Measurements from ENCODE around the gene PTPRN2. TPM values are rescaled to one million over a fixed set of nuclear protein-coding genes. Genes with fewer than 3 reads are reported as not detected.

PTPRN2 gene
- polyA plus RNA-seq, 1 donor from 2014 or later: 1.6 TPM

- H3K27me3 Mint-ChIP-seq: no peaks in the 10 kb centered on the region
- no peak overlapping the region for H3K4me3 Mint-ChIP-seq
- H3K4me1 Mint-ChIP-seq: peaks cover 0 to 1% (median 0%) of the 10 kb centered on the region in 3 donors
- no peaks in the 10 kb centered on the region for H3K36me3 Mint-ChIP-seq
- peaks cover 0 to 2% (median 0%) of the 10 kb centered on the region in 3 donors for H3K9me3 Mint-ChIP-seq
- H3K27ac Mint-ChIP-seq: no peak overlapping the region
Measured at GRCh38 chr7:158270106-158270775, 317.4 kb downstream of the PTPRN2 start.

DNA sequence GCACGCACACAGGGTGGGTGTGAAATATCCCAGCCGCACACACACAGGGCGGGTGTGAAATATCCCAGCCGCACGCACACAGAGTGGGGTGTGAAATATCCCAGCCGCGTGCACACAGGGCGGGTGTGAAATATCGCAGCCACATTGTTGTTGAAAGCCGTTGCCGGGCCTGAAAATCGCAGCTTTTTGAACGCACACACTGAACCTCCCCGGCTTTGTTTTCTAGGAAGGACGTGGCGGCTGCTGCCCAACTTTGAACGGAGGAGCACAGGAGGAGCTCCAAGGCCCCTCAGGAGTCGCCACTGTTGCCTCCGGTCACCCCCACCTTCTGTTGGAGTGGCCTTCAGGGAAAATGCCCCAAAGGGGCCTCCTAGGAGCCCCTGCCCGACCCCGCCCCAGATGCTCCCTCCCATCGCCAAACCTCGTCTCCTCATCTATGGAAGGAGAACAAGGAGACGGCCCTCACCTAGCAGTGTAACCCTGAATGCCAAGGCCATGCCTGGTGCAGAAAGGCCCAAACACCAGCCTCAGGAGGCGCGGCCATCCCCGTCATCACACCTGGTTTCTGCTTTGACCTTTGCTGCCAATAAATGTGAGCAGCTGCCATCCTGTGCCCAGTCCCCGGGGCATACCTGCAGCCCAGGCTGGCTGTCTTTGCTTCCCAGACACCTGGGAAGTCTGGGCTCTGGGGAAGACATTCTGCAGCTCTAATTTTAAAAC, 318.6 kb downstream of the PTPRN2 start:
- Mint-ChIP-seq H3K4me3 (no peak overlapping the region), H3K27me3 (no peaks in the 10 kb centered on the region), H3K9me3 (peaks cover 0 to 4% (median 0%) of the 10 kb centered on the region in 3 donors), H3K36me3 (no peaks in the 10 kb centered on the region), H3K27ac (no peak overlapping the region), H3K4me1 (peaks cover 0 to 1% (median 0%) of the 10 kb centered on the region in 3 donors)

GRCh38 chr7:158267742-158268435, 319.7 kb downstream of the PTPRN2 start:
- H3K27me3 Mint-ChIP-seq: no peaks in the 10 kb centered on the region
- peaks cover 0 to 1% (median 0%) of the 10 kb centered on the region in 3 donors for H3K4me1 Mint-ChIP-seq
- peaks cover 0 to 4% (median 0%) of the 10 kb centered on the region in 3 donors for H3K9me3 Mint-ChIP-seq
- no peak overlapping the region for H3K27ac Mint-ChIP-seq
- H3K36me3 Mint-ChIP-seq: no peaks in the 10 kb centered on the region
- H3K4me3 Mint-ChIP-seq: no peak overlapping the region

GRCh38 chr7:158266817-158267741, 320.5 kb downstream of the PTPRN2 start:
- H3K4me1 Mint-ChIP-seq: peaks cover 0 to 1% (median 0%) of the 10 kb centered on the region in 3 donors
- H3K36me3 Mint-ChIP-seq: no peaks in the 10 kb centered on the region
- H3K4me3 Mint-ChIP-seq: no peak overlapping the region
- H3K27ac Mint-ChIP-seq: no peak overlapping the region
- H3K9me3 Mint-ChIP-seq: peaks cover 0 to 4% (median 0%) of the 10 kb centered on the region in 3 donors
- H3K27me3 Mint-ChIP-seq: no peaks in the 10 kb centered on the region

- H3K36me3 Mint-ChIP-seq: no peaks in the 10 kb centered on the region
- peaks cover 0 to 1% (median 0%) of the 10 kb centered on the region in 3 donors for H3K4me1 Mint-ChIP-seq
- H3K27ac Mint-ChIP-seq: no peak overlapping the region
- peaks cover 0 to 4% (median 0%) of the 10 kb centered on the region in 3 donors for H3K9me3 Mint-ChIP-seq
- no peak overlapping the region for H3K4me3 Mint-ChIP-seq
- no peaks in the 10 kb centered on the region for H3K27me3 Mint-ChIP-seq
Measured at GRCh38 chr7:158266426-158266816, 321.2 kb downstream of the PTPRN2 start.

- Mint-ChIP-seq H3K4me1 (peaks cover 0 to 1% (median 0%) of the 10 kb centered on the region in 3 donors), H3K9me3 (peaks cover 0 to 2% (median 0%) of the 10 kb centered on the region in 3 donors), H3K27me3 (no peaks in the 10 kb centered on the region), H3K36me3 (no peaks in the 10 kb centered on the region), H3K4me3 (no peak overlapping the region), H3K27ac (no peak overlapping the region)
Measured at GRCh38 chr7:158265743-158266080, 321.9 kb downstream of the PTPRN2 start.

DNA sequence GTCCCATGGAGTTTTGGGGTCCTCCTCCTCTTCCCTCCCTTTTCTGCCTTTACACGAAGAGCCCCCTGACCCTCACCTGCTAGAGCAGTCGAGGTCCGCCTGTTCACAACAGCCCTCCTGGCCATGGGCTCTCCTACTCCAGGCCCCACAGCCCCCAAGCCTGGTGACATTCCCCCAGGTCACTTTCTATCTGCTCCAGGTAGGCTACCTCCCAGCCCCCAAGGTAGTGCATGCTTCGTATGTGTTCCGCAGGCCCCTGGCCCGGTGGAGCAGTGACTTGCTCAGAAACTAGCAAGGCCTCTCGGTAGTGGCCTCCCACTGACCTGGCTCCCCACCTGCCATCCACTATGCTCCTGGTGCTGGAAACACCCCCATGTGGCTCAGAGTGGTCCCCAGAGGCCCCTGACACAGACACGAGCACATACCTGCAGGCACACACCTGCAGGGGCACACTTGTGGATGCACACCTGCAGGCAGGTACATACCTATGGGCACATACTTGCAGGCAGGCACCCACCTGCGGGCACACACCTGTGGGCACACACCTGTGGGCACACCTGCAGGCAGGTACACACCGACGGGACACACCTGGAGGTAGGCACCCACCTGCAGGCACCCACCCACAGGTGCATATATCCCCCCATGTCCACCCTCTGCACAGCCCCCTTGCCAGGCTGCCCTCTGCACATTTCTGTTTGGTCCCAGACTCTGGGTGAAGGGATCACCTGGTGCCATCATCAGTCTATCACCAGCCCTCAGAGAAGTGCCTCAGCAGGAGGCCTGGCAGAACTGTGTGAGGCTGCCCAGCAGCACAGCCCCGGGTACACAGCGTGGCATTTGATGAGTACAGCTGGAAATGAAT, 322.5 kb downstream of the PTPRN2 start:
- no peak overlapping the region for H3K4me3 Mint-ChIP-seq
- H3K27me3 Mint-ChIP-seq: no peaks in the 10 kb centered on the region
- H3K4me1 Mint-ChIP-seq: peaks cover 0 to 1% (median 0%) of the 10 kb centered on the region in 3 donors
- H3K36me3 Mint-ChIP-seq: no peaks in the 10 kb centered on the region
- no peak overlapping the region for H3K27ac Mint-ChIP-seq
- H3K9me3 Mint-ChIP-seq: peaks cover 0 to 2% (median 0%) of the 10 kb centered on the region in 3 donors

- Mint-ChIP-seq H3K27ac (no peak overlapping the region), H3K9me3 (peaks cover 0 to 5% (median 0%) of the 10 kb centered on the region in 3 donors), H3K36me3 (no peaks in the 10 kb centered on the region), H3K4me3 (no peak overlapping the region), H3K4me1 (peaks cover 0 to 1% (median 0%) of the 10 kb centered on the region in 3 donors), H3K27me3 (no peaks in the 10 kb centered on the region)
Measured at GRCh38 chr7:158263964-158264748, 323.5 kb downstream of the PTPRN2 start.

DNA sequence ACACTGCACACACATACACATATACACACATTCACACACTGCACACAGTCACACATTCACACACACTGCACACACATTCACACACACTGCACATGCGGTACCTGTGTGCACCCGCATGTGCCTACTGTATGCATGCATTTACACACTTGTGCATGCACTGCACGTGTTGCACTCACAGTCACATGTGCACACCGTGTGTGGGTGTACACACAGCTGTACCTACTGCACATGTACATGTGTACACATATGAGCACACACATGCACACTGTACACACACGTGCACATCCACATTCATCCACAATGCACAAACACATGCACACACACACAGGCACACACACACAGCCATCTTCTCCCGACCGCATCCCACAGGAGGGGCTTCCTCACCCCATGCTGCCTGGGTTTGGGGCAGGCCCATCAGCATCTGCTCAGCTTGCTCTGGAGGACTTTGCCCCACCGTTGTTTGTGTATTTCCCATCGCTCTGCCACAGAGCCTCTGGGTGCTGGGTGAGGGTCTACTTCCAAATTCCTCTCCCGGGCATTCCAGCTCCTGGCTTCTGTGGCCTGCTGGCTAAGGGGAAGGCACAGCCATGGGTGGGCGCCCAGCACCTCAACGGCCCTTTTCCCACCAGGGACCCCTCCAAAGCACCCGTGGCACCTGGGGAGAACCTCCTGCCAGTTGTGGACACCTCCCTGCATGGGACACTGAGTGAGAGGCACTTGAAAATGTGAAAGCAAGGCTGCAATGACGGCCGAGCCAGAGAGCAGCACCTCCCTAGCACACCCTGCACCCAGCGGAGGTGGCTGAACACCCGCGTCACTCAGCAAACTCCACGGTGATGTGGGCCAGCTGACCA, 324.3 kb downstream of the PTPRN2 start:
- Mint-ChIP-seq H3K9me3 (peaks cover 0 to 6% (median 0%) of the 10 kb centered on the region in 3 donors), H3K36me3 (no peaks in the 10 kb centered on the region), H3K4me3 (no peak overlapping the region), H3K27me3 (no peaks in the 10 kb centered on the region), H3K4me1 (peaks cover 0 to 1% (median 0%) of the 10 kb centered on the region in 3 donors), H3K27ac (no peak overlapping the region)

GRCh38 chr7:158262284-158263109, 325.1 kb downstream of the PTPRN2 start:
- Mint-ChIP-seq H3K27me3 (no peaks in the 10 kb centered on the region), H3K9me3 (peaks cover 0 to 6% (median 0%) of the 10 kb centered on the region in 3 donors), H3K4me1 (no peaks in the 10 kb centered on the region), H3K36me3 (no peaks in the 10 kb centered on the region), H3K27ac (no peak overlapping the region), H3K4me3 (no peak overlapping the region)

GRCh38 chr7:158261362-158262235, 326.0 kb downstream of the PTPRN2 start:
- H3K9me3 Mint-ChIP-seq: peaks cover 0 to 6% (median 0%) of the 10 kb centered on the region in 3 donors
- no peak overlapping the region for H3K27ac Mint-ChIP-seq
- H3K36me3 Mint-ChIP-seq: no peaks in the 10 kb centered on the region
- H3K4me1 Mint-ChIP-seq: no peaks in the 10 kb centered on the region
- H3K27me3 Mint-ChIP-seq: no peaks in the 10 kb centered on the region
- H3K4me3 Mint-ChIP-seq: no peak overlapping the region
